DOHH2 (cell line): ENCODE measurements around the gene APLF.
"Not testable (repeated sequence)": the region's sequence is repeated elsewhere in the genome, so short reads cannot be mapped to it uniquely, and the experiment has no call there.

Experiments
- H3F3A ChIP-seq: fragments of 200-600 bp; sonication (generic), shearing (Covaris generic); 2 replicates; pipeline ENCODE4 v1.6.0; 2016; ENCODE audit warnings: antibody characterized with exemption, mild to moderate bottlenecking; ENCODE audit not compliant: control insufficient read depth, insufficient read depth
- H3K27ac ChIP-seq: fragments of 200-600 bp; sonication (generic); 2 replicates; pipeline ENCODE4 v1.5.1; 2014; ENCODE audit warnings: low read depth, mild to moderate bottlenecking, low read length, moderate library complexity
- H3K27me3 ChIP-seq: fragments of 200-600 bp; sonication (generic); 2 replicates; pipeline ENCODE4 v1.6.1; 2014; ENCODE audit warnings: mild to moderate bottlenecking, low read length, mixed read lengths; ENCODE audit not compliant: control insufficient read depth
- H3K36me3 ChIP-seq: fragments of 200-600 bp; sonication (generic); 2 replicates; pipeline ENCODE4 v1.6.1; 2014; ENCODE audit warnings: mild to moderate bottlenecking, low read length, moderate library complexity, mixed read lengths; ENCODE audit not compliant: control insufficient read depth
- H3K4me1 ChIP-seq: fragments of 200-600 bp; sonication (generic); 2 replicates; pipeline ENCODE4 v1.6.1; 2014; ENCODE audit warnings: mild to moderate bottlenecking, low read length, mixed read lengths; ENCODE audit not compliant: control insufficient read depth
- H3K4me2 ChIP-seq: fragments of 200-600 bp; sonication (generic); 2 replicates; pipeline ENCODE4 v1.6.0; 2014; ENCODE audit warnings: mild to moderate bottlenecking, low read length, moderate library complexity
- H3K4me3 ChIP-seq: fragments of 200-600 bp; sonication (generic); 2 replicates; pipeline ENCODE4 v1.5.1; 2014; ENCODE audit warnings: mild to moderate bottlenecking, low read length, mixed read lengths
- H3K79me2 ChIP-seq: fragments of 200-600 bp; sonication (generic); 2 replicates; pipeline ENCODE4 v1.6.1; 2014; ENCODE audit warnings: mild to moderate bottlenecking, low read length, mixed read lengths; ENCODE audit not compliant: control insufficient read depth
- H3K9me2 ChIP-seq: fragments of 200-600 bp; sonication (generic); replicated peaks from 2 replicates; pipeline ENCODE4 v1.6.1; 2014; ENCODE audit warnings: mild to moderate bottlenecking, low read length, mixed read lengths; ENCODE audit not compliant: control insufficient read depth
- H3K9me3 ChIP-seq: fragments of 200-600 bp; sonication (generic); 2 replicates; pipeline ENCODE4 v1.6.1; 2014; ENCODE audit warnings: antibody characterized with exemption, low read length, mixed read lengths; ENCODE audit not compliant: control insufficient read depth, insufficient read depth
- H4K20me1 ChIP-seq: fragments of 200-600 bp; sonication (generic); 2 replicates; pipeline ENCODE4 v1.6.0; 2014; ENCODE audit warnings: low read depth, mild to moderate bottlenecking, antibody characterized with exemption, low read length, moderate library complexity; ENCODE audit not compliant: control insufficient read depth, insufficient read depth
- EZH2phosphoT487 ChIP-seq: fragments of 200-600 bp; sonication (generic); IDR thresholded peaks from 2 replicates; pipeline ENCODE4 v1.6.1; 2017; ENCODE audit warnings: borderline replicate concordance, mild to moderate bottlenecking, antibody characterized with exemption, low read length, moderate library complexity, mixed read lengths
- TF ChIP-seq, protein P1 (sequence below): fragments of 200-600 bp; sonication (generic); IDR thresholded peaks from one replicate; pipeline ENCODE4 v1.5.1; 2014; ENCODE audit warnings: antibody characterized with exemption, mild to moderate bottlenecking, low read depth, low read length; ENCODE audit not compliant: poor library complexity, severe bottlenecking

APLF gene

GRCh38 chr2:68548396-68548795 lies 81.0 kb downstream of the APLF start:
- H3K4me1 ChIP-seq, result no peaks in the 10 kb centered on the region
- no peaks in the 10 kb centered on the region for H3K9me2 ChIP-seq
- no peak overlapping the region for H3K4me3 ChIP-seq
- no peaks in the 10 kb centered on the region for H3K9me3 ChIP-seq
- H3K36me3 ChIP-seq, result no peaks in the 10 kb centered on the region
- H3K79me2 ChIP-seq, result no peaks in the 10 kb centered on the region
- TF ChIP-seq, protein P1, sequence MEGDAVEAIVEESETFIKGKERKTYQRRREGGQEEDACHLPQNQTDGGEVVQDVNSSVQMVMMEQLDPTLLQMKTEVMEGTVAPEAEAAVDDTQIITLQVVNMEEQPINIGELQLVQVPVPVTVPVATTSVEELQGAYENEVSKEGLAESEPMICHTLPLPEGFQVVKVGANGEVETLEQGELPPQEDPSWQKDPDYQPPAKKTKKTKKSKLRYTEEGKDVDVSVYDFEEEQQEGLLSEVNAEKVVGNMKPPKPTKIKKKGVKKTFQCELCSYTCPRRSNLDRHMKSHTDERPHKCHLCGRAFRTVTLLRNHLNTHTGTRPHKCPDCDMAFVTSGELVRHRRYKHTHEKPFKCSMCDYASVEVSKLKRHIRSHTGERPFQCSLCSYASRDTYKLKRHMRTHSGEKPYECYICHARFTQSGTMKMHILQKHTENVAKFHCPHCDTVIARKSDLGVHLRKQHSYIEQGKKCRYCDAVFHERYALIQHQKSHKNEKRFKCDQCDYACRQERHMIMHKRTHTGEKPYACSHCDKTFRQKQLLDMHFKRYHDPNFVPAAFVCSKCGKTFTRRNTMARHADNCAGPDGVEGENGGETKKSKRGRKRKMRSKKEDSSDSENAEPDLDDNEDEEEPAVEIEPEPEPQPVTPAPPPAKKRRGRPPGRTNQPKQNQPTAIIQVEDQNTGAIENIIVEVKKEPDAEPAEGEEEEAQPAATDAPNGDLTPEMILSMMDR, result no peak
- no peak for TF ChIP-seq EZH2phosphoT487
- no peak overlapping the region for H3K27ac ChIP-seq
- no peak overlapping the region for H3K4me2 ChIP-seq
- no peaks in the 10 kb centered on the region for H3F3A ChIP-seq
- no peaks in the 10 kb centered on the region for H4K20me1 ChIP-seq
- H3K27me3 ChIP-seq, result no peaks in the 10 kb centered on the region

DNA sequence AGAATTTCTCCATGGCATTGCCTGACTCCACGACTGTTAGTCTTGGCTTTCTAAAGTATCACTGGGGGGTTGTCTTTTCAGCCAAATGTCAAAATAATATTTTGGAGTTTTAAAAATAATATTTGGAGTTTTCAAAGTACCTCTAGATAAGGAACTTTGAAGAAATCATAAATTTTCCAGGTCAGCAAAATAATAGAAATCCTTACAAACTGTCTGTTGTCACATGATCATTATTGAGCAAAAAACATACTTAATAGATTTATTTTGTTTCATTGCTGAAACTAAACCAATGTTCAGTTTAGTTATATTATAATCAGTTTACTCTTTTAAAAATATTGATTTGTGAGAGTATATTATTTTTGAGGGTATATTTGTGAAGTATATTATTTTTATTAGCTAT lies 85.7 kb downstream of the APLF start:
- Histone ChIP-seq H4K20me1 (no peaks in the 10 kb centered on the region), H3K9me3 (no peaks in the 10 kb centered on the region), H3K79me2 (no peaks in the 10 kb centered on the region), H3K36me3 (no peaks in the 10 kb centered on the region), H3K4me1 (no peaks in the 10 kb centered on the region), H3K27ac (no peak overlapping the region), H3K4me2 (no peak overlapping the region), H3K9me2 (no peaks in the 10 kb centered on the region), H3F3A (no peaks in the 10 kb centered on the region), H3K27me3 (no peaks in the 10 kb centered on the region), H3K4me3 (no peak overlapping the region)
- TF ChIP-seq, protein P1, result no peak
- no peak for TF ChIP-seq EZH2phosphoT487

- not testable (repeated sequence) for H3K4me3 ChIP-seq, H3K4me2 ChIP-seq, H3K27ac ChIP-seq, H4K20me1 ChIP-seq, H3K4me1 ChIP-seq, H3K9me2 ChIP-seq, H3K9me3 ChIP-seq, H3K79me2 ChIP-seq, H3K27me3 ChIP-seq, H3F3A ChIP-seq, H3K36me3 ChIP-seq
Measured at GRCh38 chr2:68555425-68556206, 88.2 kb downstream of the APLF start.

DNA sequence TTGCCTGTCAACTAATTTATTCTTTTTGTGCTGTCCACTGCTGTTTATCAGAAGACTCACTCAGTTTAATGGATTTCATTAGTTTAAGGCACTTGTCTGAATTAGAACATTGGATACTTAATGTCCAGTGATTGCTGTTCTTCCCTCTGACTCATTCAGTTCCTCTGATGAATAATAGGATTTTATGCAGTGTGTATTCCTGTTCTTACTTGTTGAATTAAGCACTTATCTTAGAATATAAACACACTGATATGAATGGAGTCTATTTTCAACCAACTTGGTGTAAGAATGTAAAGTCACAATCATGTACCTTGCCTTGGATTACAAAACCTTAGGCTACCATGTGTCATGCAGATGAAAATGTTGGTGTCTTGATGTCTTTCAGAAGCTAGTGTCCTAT lies 89.0 kb downstream of the APLF start:
- Histone ChIP-seq H3K36me3 (no peaks in the 10 kb centered on the region), H3K27me3 (no peaks in the 10 kb centered on the region), H3K4me1 (no peaks in the 10 kb centered on the region), H4K20me1 (no peaks in the 10 kb centered on the region), H3K4me3 (no peak overlapping the region), H3F3A (no peaks in the 10 kb centered on the region), H3K27ac (no peak overlapping the region), H3K79me2 (no peaks in the 10 kb centered on the region), H3K9me3 (no peaks in the 10 kb centered on the region), H3K4me2 (no peak overlapping the region), H3K9me2 (no peaks in the 10 kb centered on the region)
- TF ChIP-seq EZH2phosphoT487, result no peak
- TF ChIP-seq, protein P1, result no peak
